Testis (tissue), 2 donors: ENCODE data around the gene OR6C74.

Experiments used
- CTCF ChIP-seq, 3 experiments: fragments of 450-650 bp in 2 of 3; fragments of 200-600 bp in 1 of 3; sonication (generic) in 1 of 3; IDR thresholded peaks; one replicate each; pipeline ENCODE4 v1.5.1; 2016 to 2019; ENCODE audit warnings: antibody characterized with exemption in 3 of 3, mild to moderate bottlenecking in 2 of 3, moderate library complexity in 1 of 3
- POLR2A ChIP-seq: fragments of 450-650 bp; IDR thresholded peaks from one replicate; pipeline ENCODE4 v1.6.1; 2017; ENCODE audit warnings: antibody characterized with exemption, mild to moderate bottlenecking, moderate library complexity

DNA sequence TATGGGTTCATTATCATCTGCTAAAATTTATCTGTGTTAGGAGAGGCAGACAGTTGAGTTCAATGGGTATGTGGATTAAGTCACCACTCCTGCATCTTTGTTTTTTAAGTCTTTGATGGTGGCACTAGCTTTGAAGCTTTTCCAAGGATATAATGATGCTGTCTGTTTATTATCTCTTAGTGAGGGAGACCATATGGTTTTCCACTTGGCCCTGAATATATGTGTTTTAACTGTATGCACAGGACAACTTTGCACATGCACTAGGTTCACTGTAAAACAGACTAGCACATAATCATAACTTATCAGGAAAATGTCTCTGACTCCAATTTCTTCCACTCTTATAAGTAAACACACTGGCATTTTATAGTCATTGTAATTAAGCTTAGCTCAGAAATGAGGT lies 8.9 kb downstream of the OR6C74 start:
- TF ChIP-seq POLR2A (no peak), CTCF (IDR thresholded peaks at IDR 0.05) (no peak)
